Mammary epithelial cell (primary cell): Measurements from ENCODE around the gene STRN.
"Not testable (repeated sequence)": the region's sequence is repeated elsewhere in the genome, so short reads cannot be mapped to it uniquely, and the experiment has no call there.

Source experiments
- CTCF ChIP-seq, 2 donors: IDR thresholded peaks in 1 of 2; conservative IDR thresholded peaks in 1 of 2; 2 replicates each; pipeline ENCODE4 v1.5.1; 2011 to 2012; ENCODE audit warnings: inconsistent platforms in 2 of 2, low read length in 2 of 2, mild to moderate bottlenecking in 2 of 2, control low read depth in 1 of 2, low read depth in 1 of 2; ENCODE audit not compliant: insufficient read depth in 1 of 2; ENCODE audit errors: extremely low read depth in 1 of 2
- EZH2 ChIP-seq: IDR thresholded peaks from 2 replicates; pipeline ENCODE4 v1.6.1; 2012; ENCODE audit warnings: low read length, inconsistent platforms, borderline replicate concordance

GRCh38 chr2:36979007-36979406, 12.7 kb upstream of the STRN start:
- TF ChIP-seq CTCF (conservative IDR thresholded peaks at IDR 0.05 in 1 of 2, IDR thresholded peaks at IDR 0.05 in 1 of 2; ENCODE audit: extremely low read depth in 1 of 2, insufficient read depth in 1 of 2, low read depth in 1 of 2, low read length in 2 of 2); EZH2: not testable (repeated sequence)
